BJ (cell line): Measurements from ENCODE around the gene TAF4B. TPM values are rescaled to one million over a fixed set of nuclear protein-coding genes. Genes with fewer than 3 reads are reported as not detected.

Experiments used
- CTCF ChIA-PET: fragments of 350-600 bp; formaldehyde crosslinking; extraction: SDS; loops from one replicate; lab custom pipeline; 2021; ENCODE audit warnings: antibody characterized with exemption, inconsistent platforms; lab: Yijun Ruan, JAX
- POLR2A ChIA-PET: fragments of 300-600 bp; sonication (Branson Sonifier 250); formaldehyde crosslinking; extraction: SDS; loops from one replicate; lab custom pipeline; 2021; ENCODE audit warnings: antibody characterized with exemption; lab: Charles Lee
- DNase-seq: peaks from one replicate; pipeline ENCODE4 v3.0.0-alpha.2; 2011; ENCODE audit warnings: low read depth
- H3K27me3 ChIP-seq: 2 replicates; pipeline ENCODE4 v1.6.0; 2011; ENCODE audit warnings: low read length; ENCODE audit not compliant: control insufficient read depth, insufficient read depth
- H3K36me3 ChIP-seq: 2 replicates; pipeline ENCODE4 v1.5.1; 2011; ENCODE audit warnings: low read length; ENCODE audit not compliant: control insufficient read depth, insufficient read depth
- H3K4me3 ChIP-seq: 2 replicates; pipeline ENCODE4 v1.5.1; 2011; ENCODE audit warnings: low read depth, mild to moderate bottlenecking, control low read depth, low read length
- CTCF ChIP-seq: IDR thresholded peaks from 2 replicates; pipeline ENCODE4 v1.5.1; 2011; ENCODE audit warnings: low read depth, mild to moderate bottlenecking, control low read depth, inconsistent platforms, low read length, moderate library complexity; ENCODE audit not compliant: insufficient read depth
- polyA plus RNA-seq: library from polyadenylated mRNA; depleted of rRNA; stranded (reverse); fragments of >200 nt; gene quantifications from 2 replicates; pipeline ENCODE4 v1.2.3, GENCODE V29; 2011

Gene TAF4B
- polyA plus RNA-seq, 1 experiment, result 1.1 TPM

GRCh38 chr18:26317398-26317797 lies 91.2 kb downstream of the TAF4B start:
- no peak for DNase-seq
- no peak for TF ChIP-seq CTCF
- no peaks in the 10 kb centered on the region for H3K36me3 ChIP-seq
- H3K27me3 ChIP-seq, result no peaks in the 10 kb centered on the region
- no peak overlapping the region for H3K4me3 ChIP-seq
- POLR2A ChIA-PET, result no interaction called here
- CTCF ChIA-PET, result interaction anchor here (0.9 to 2.4 kb wide), 2 partner anchors 11 to 15 kb away, joined by 4 to 10 read pairs; no protein-coding TSS in a partner anchor

- Histone ChIP-seq H3K36me3 (no peaks in the 10 kb centered on the region), H3K27me3 (no peaks in the 10 kb centered on the region), H3K4me3 (no peak overlapping the region)
- POLR2A ChIA-PET, result no interaction called here
- CTCF ChIA-PET, result no interaction called here
- TF ChIP-seq CTCF, result no peak
- DNase-seq, result no peak
Measured at GRCh38 chr18:26320686-26321085, 94.4 kb downstream of the TAF4B start.

GRCh38 chr18:26322890-26323653 lies 96.8 kb downstream of the TAF4B start:
- POLR2A ChIA-PET, result no interaction called here
- DNase-seq, result no peak
- Histone ChIP-seq H3K27me3 (no peaks in the 10 kb centered on the region), H3K4me3 (no peak overlapping the region), H3K36me3 (no peaks in the 10 kb centered on the region)
- CTCF ChIA-PET, result interaction anchor here (1.1 to 1.3 kb wide), 4 partner anchors 13 to 82 kb away, joined by 3 to 5 read pairs (median 4); no protein-coding TSS in a partner anchor
- TF ChIP-seq CTCF, result no peak

GRCh38 chr18:26325771-26326170 lies 99.5 kb downstream of the TAF4B start:
- Histone ChIP-seq H3K4me3 (no peak overlapping the region), H3K36me3 (no peaks in the 10 kb centered on the region), H3K27me3 (no peaks in the 10 kb centered on the region)
- no peak for TF ChIP-seq CTCF
- ChIA-PET POLR2A (no interaction called here), CTCF (interaction anchor here (1.3 kb wide), 1 partner anchor 19 kb away, joined by 3 read pairs; no protein-coding TSS in a partner anchor)
- no peak for DNase-seq

- no peak for DNase-seq
- no peaks in the 10 kb centered on the region for H3K36me3 ChIP-seq
- CTCF ChIA-PET, result no interaction called here
Measured at GRCh38 chr18:26327062-26327461, 100.8 kb downstream of the TAF4B start.

More at GRCh38 chr18:26327062-26327461, 100.8 kb downstream of the TAF4B start:
- TF ChIP-seq CTCF, result no peak
- Histone ChIP-seq H3K27me3 (no peaks in the 10 kb centered on the region), H3K4me3 (no peak overlapping the region)
- POLR2A ChIA-PET, result no interaction called here
